Cardiac muscle cell (in vitro differentiated cells and primary cell): ENCODE data around the gene KCNMA1. TPM values are rescaled to one million over a fixed set of nuclear protein-coding genes. Genes with fewer than 3 reads are reported as not detected.

Experiments used
- DNase-seq, 2 donors: peaks; one replicate each; pipeline versions ENCODE4 v3.0.0 to v3.0.0-alpha.2; 2010 to 2017; ENCODE audit warnings: low read depth in 1 of 2, low spot score in 1 of 2
- H3K27ac ChIP-seq: fragments of 200-600 bp; sonication (generic); 2 replicates; pipeline ENCODE4 v1.5.1; 2016
- H3K27me3 ChIP-seq: fragments of 200-600 bp; sonication (generic); 2 replicates; pipeline ENCODE4 v1.6.0; 2016; ENCODE audit warnings: control low read depth
- H3K36me3 ChIP-seq: fragments of 200-600 bp; sonication (generic); 2 replicates; pipeline ENCODE4 v1.5.1; 2016; ENCODE audit warnings: control low read depth
- H3K4me1 ChIP-seq: fragments of 200-600 bp; sonication (generic); 2 replicates; pipeline ENCODE4 v1.8.1; 2017; ENCODE audit warnings: low read depth, mild to moderate bottlenecking, mixed run types
- H3K4me3 ChIP-seq: fragments of 200-600 bp; sonication (generic); 2 replicates; pipeline ENCODE4 v1.5.1; 2016; ENCODE audit warnings: mild to moderate bottlenecking
- H3K9me3 ChIP-seq: fragments of 200-600 bp; sonication (generic); 2 replicates; pipeline ENCODE4 v1.5.1; 2017; ENCODE audit warnings: low read depth, mild to moderate bottlenecking, control low read depth
- polyA plus RNA-seq: library from polyadenylated mRNA; unstranded; fragments of >200 nt; fragmentation: Nextera tagmentation; extraction: Ambion mirVana; gene quantifications from 2 replicates; pipeline ENCODE4 v1.2.1, GENCODE V29; 2016
- total RNA-seq: library from RNA; depleted of rRNA; stranded (reverse); fragments of >200 nt; gene quantifications from 2 replicates; pipeline ENCODE4 v1.2.3, GENCODE V29; 2016
- TF ChIP-seq, protein P1 (sequence below): IDR thresholded peaks from 2 replicates; pipeline ENCODE4 v1.5.1; 2012; ENCODE audit warnings: low read depth, mild to moderate bottlenecking, low read length

KCNMA1 gene
- total and polyA plus RNA-seq, 2 experiments from 2014 or later, result 1.8 to 1.9 TPM

DNA sequence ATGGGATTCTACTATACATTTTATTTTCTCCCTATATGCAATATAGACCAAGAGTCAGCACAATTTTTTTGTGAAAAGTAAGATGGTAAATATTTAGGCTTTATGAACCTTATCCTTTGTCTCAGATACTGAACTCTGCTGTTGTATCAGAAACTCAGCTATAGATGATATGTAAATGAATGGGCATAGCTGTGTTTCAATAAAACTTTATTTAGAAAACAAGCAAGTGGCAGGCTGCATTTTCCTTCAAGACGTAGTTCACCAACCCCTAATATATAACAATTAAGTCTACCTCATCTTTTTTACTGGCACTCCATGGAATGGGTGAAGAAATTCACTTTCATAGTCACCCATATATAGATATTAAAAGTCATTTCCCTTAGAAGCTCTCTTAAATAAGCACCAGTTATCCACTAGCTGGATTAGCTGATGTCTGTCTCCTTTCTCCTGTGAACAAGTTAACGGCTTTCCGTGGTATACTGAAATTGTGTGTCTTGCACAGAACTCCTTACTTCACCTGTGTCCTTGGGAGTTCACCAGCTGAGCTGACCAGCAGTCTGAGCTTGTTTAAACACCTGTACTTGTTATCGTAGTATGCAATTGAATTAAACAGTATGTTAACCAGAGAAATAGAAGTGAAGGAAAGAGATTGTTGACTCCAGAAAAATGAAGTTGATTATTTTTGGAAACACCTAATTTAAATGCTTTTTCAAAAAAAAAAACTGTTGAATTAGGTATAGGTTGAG, 770.6 kb downstream of the KCNMA1 start:
- Histone ChIP-seq H3K9me3 (no peaks in the 10 kb centered on the region), H3K36me3 (no peaks in the 10 kb centered on the region), H3K4me1 (no peaks in the 10 kb centered on the region), H3K27ac (no peak overlapping the region), H3K27me3 (no peaks in the 10 kb centered on the region), H3K4me3 (no peak overlapping the region)
- TF ChIP-seq, protein P1, sequence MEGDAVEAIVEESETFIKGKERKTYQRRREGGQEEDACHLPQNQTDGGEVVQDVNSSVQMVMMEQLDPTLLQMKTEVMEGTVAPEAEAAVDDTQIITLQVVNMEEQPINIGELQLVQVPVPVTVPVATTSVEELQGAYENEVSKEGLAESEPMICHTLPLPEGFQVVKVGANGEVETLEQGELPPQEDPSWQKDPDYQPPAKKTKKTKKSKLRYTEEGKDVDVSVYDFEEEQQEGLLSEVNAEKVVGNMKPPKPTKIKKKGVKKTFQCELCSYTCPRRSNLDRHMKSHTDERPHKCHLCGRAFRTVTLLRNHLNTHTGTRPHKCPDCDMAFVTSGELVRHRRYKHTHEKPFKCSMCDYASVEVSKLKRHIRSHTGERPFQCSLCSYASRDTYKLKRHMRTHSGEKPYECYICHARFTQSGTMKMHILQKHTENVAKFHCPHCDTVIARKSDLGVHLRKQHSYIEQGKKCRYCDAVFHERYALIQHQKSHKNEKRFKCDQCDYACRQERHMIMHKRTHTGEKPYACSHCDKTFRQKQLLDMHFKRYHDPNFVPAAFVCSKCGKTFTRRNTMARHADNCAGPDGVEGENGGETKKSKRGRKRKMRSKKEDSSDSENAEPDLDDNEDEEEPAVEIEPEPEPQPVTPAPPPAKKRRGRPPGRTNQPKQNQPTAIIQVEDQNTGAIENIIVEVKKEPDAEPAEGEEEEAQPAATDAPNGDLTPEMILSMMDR, result no peak
- no peak for DNase-seq

DNA sequence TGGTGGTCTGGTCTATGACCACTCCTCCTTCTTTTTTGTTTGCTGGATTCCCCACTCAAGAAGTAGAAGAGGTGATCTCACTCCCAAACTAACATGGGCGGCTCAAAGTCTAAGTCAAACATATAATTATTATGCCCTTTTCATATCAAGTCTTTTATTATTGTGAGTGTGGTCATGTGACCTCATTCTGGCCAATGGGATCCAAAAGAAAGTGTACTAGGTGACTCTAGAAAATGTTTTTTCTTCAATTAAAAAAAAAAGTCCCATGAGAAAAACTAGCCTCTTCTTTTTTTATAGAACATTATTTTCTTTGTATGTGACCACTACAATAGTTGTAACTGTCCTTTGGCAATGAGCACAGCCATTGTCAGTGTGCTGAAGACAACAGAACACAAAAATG, 772.7 kb downstream of the KCNMA1 start:
- Histone ChIP-seq H3K4me3 (no peak overlapping the region), H3K36me3 (no peaks in the 10 kb centered on the region), H3K9me3 (no peaks in the 10 kb centered on the region), H3K4me1 (no peaks in the 10 kb centered on the region), H3K27ac (no peak overlapping the region), H3K27me3 (no peaks in the 10 kb centered on the region)
- TF ChIP-seq, protein P1, result no peak
- no peak for DNase-seq

DNA sequence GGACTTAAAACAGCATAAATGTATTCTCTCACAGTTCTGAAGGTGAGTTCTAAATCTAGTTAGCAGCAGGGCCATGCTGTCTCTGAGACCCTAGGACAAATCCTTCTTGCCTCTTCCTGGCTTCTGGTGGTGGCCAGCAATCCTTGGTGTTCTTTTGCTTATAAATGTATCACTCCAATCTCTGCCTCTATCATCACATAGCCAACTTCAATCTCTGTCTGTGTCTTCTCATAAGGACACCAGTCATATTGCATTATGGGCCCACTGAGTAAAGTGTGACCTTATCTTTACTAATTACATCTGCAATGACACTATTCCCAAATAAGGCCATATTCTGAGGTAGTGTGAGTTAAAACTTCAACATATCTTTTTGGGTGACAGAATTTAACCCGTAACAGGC, 778.9 kb downstream of the KCNMA1 start:
- H3K27me3 ChIP-seq, result no peaks in the 10 kb centered on the region

DNA sequence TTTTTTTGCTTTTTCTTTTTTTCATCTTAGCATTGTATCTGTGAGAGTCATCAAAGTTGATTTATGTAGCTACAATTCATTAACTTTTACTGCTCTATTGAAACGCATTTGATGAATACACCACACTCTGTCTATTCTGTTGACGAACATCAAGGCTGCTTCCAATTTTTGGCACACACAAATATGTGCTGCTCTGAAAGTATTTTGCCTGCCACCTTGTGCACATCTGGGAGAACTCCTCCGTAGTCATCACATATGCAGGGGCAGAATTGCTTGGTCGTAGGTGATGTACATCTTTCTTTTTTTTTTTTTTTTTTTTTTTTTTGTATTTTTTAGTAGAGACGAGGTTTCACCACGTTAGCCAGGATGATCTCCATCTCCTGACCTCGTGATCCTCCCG, 796.8 kb downstream of the KCNMA1 start:
- no peaks in the 10 kb centered on the region for H3K36me3 ChIP-seq
- TF ChIP-seq, protein P1, result no peak
- H3K27me3 ChIP-seq, result no peaks in the 10 kb centered on the region
- H3K27ac ChIP-seq, result no peak overlapping the region
- H3K9me3 ChIP-seq, result no peaks in the 10 kb centered on the region
- no peak overlapping the region for H3K4me3 ChIP-seq
- no peak for DNase-seq
- H3K4me1 ChIP-seq, result no peaks in the 10 kb centered on the region

More for the DNA sequence above, 778.9 kb downstream of the KCNMA1 start:
- H3K4me1 ChIP-seq, result no peaks in the 10 kb centered on the region
- no peak overlapping the region for H3K4me3 ChIP-seq
- no peaks in the 10 kb centered on the region for H3K36me3 ChIP-seq
- no peak overlapping the region for H3K27ac ChIP-seq
- TF ChIP-seq, protein P1, result no peak
- no peak for DNase-seq
- no peaks in the 10 kb centered on the region for H3K9me3 ChIP-seq

DNA sequence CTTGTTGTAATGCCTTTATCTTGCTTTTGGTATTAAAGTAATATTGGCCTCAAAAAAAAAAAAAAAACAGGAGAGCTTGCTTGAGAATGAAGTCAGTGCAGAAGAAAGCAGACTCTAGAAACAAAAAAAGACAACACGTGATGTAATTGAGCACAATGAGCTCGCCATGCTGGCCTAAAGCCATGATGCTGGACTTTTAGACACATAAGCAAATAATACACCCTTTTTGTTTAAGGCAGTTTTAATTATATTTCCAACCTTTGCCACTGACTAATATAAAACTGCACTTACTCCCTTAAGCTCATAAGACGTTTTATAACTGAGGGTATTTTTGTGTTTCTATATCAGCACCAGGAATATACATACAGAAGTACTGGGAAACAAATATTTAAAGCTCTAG, 798.3 kb downstream of the KCNMA1 start:
- no peaks in the 10 kb centered on the region for H3K36me3 ChIP-seq
- H3K27me3 ChIP-seq, result no peaks in the 10 kb centered on the region
- no peaks in the 10 kb centered on the region for H3K4me1 ChIP-seq
- no peak overlapping the region for H3K4me3 ChIP-seq
- no peak overlapping the region for H3K27ac ChIP-seq
- TF ChIP-seq, protein P1, result no peak
- no peaks in the 10 kb centered on the region for H3K9me3 ChIP-seq
- DNase-seq, result no peak
